ENCODE measurements around the gene KLHL35.
A peak's percentile ranks its signal among the peaks of the same experiment; 100 is the strongest.

Gene KLHL35

DNA sequence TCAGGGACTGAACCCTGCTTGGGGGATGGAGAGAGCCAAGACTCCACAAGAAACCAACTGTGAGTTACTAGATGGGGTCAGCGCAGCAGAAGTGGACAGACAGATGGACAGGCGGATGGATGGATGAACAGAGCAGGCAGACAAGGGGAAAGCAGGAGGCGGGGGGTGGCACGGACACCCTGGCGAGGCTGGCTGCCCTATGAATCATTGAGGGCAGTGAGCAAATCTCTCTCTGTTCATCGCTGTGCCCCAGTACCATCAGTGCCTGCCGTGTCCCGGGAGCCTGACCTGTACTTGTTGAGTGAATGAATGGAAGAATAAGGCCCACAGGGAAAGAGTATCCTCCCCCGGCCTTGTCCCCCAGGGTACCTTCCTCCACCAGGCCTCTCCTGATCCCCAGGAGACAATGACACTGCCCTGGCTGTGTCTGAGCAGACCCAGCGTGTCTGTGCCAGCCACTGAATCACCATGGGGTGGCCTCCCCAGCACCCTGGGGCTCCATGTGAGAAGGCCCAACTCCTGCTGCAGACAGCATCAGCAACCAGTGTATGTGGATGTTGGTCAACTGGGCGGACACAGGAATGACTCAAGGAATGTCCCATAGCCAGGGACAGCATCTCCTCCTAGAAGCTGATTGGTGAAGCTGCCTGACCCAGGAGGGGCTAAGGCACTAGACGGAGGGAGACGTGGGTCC lies 5.1 kb upstream of the KLHL35 start:
- no peak overlapping the region for H2BK120ac ChIP-seq (ENCODE audit: low read depth, low read length)
- 91% methylated on average over 13 of the region's 13 CpGs for WGBS
- no peak overlapping the region for H3K4ac ChIP-seq (ENCODE audit: low read depth in 1 of 2, low read length in 2 of 2)
- no peak overlapping the region for H3K23ac ChIP-seq (ENCODE audit: low read length in 2 of 2)
- no peak overlapping the region for H3K9ac ChIP-seq (ENCODE audit: low read length)
- no peak for DNase-seq
- H4K91ac ChIP-seq (ENCODE audit: low read length) = no peak overlapping the region
- no peak overlapping the region for H3K14ac ChIP-seq (ENCODE audit: low read length in 2 of 2)
- H3K36me3 ChIP-seq (ENCODE audit: control insufficient read depth in 1 of 2, insufficient read depth in 2 of 2, low read depth in 1 of 2, low read length in 2 of 2) = peaks cover 0 to 2% of the 10 kb centered on the region in 2 experiments
- no peak overlapping the region for H2AK5ac ChIP-seq (ENCODE audit: low read length, severe bottlenecking)
- H3K9me3 ChIP-seq (ENCODE audit: control insufficient read depth, low read length) = no peaks in the 10 kb centered on the region
- no peak overlapping the region for H2BK12ac ChIP-seq (ENCODE audit: low read length in 2 of 2)
- no peak overlapping the region for H4K8ac ChIP-seq (ENCODE audit: low read length)
- H2BK5ac ChIP-seq (ENCODE audit: low read depth, low read length, poor library complexity, severe bottlenecking) = no peak overlapping the region
- H3K79me1 ChIP-seq (replicated peaks; ENCODE audit: low read length, poor library complexity, severe bottlenecking) = no peaks in the 10 kb centered on the region
- peaks cover 12 to 16% of the 10 kb centered on the region in 2 experiments for H3K27me3 ChIP-seq (ENCODE audit: control insufficient read depth in 1 of 2, insufficient read depth in 1 of 2, low read length in 2 of 2)
- H2BK15ac ChIP-seq (ENCODE audit: low read depth, poor library complexity, severe bottlenecking) = no peak overlapping the region
- H3K4me3 ChIP-seq (ENCODE audit: insufficient read depth in 1 of 2, low read depth in 1 of 2, low read length in 2 of 2) = no peak overlapping the region
- H3K27ac ChIP-seq (ENCODE audit: low read length, poor library complexity, severe bottlenecking) = no peak overlapping the region
- H3K18ac ChIP-seq (ENCODE audit: low read depth in 1 of 2, low read length in 2 of 2) = no peak overlapping the region
- H2AFZ ChIP-seq (ENCODE audit: low read depth, low read length) = no peak overlapping the region
- no peak overlapping the region for H3K4me2 ChIP-seq (ENCODE audit: low read length, poor library complexity, severe bottlenecking)
- peaks cover 7% of the 10 kb centered on the region for H3K4me1 ChIP-seq (ENCODE audit: control insufficient read depth, insufficient read depth, low read depth, low read length)

DNA sequence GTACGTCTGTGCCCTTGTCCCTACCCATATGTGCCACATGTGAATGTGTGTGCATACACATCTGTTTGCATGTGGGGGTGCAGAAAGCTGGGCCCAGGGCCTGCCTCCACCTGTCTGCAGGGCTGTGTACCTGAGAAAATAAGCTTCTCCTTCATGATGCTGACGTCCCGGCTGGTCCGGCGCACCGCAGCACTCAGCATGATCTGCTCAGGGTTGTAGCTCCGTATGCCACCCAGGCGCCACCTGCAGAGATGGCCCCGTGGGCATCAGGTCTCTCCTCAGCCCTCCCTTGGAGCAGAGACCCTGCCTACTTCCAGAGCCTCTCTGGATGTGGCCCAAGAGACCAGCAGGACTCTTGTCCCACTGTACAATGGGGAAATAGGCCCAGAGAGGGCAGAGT lies 3.8 kb upstream of the KLHL35 start:
- H3K27me3 ChIP-seq (ENCODE audit: control insufficient read depth in 1 of 2, insufficient read depth in 1 of 2, low read length in 2 of 2) = peaks cover 21 to 27% of the 10 kb centered on the region in 2 experiments
- H3K18ac ChIP-seq (ENCODE audit: low read depth in 1 of 2, low read length in 2 of 2) = no peak overlapping the region
- no peak overlapping the region for H3K4me3 ChIP-seq (ENCODE audit: insufficient read depth in 1 of 2, low read depth in 1 of 2, low read length in 2 of 2)
- no peak overlapping the region for H3K23ac ChIP-seq (ENCODE audit: low read length in 2 of 2)
- H3K79me1 ChIP-seq (replicated peaks; ENCODE audit: low read length, poor library complexity, severe bottlenecking) = no peaks in the 10 kb centered on the region
- H3K9me3 ChIP-seq (ENCODE audit: control insufficient read depth, low read length) = no peaks in the 10 kb centered on the region
- H3K36me3 ChIP-seq (ENCODE audit: control insufficient read depth in 1 of 2, insufficient read depth in 2 of 2, low read depth in 1 of 2, low read length in 2 of 2) = peaks cover 0 to 2% of the 10 kb centered on the region in 2 experiments
- H2BK12ac ChIP-seq (ENCODE audit: low read length in 2 of 2) = no peak overlapping the region
- no peak overlapping the region for H4K91ac ChIP-seq (ENCODE audit: low read length)
- peaks cover 5% of the 10 kb centered on the region for H3K4me1 ChIP-seq (ENCODE audit: control insufficient read depth, insufficient read depth, low read depth, low read length)
- no peak overlapping the region for H2AK5ac ChIP-seq (ENCODE audit: low read length, severe bottlenecking)
- H3K9ac ChIP-seq (ENCODE audit: low read length) = no peak overlapping the region
- H3K14ac ChIP-seq (ENCODE audit: low read length in 2 of 2) = no peak overlapping the region
- H3K4me2 ChIP-seq (ENCODE audit: low read length, poor library complexity, severe bottlenecking) = no peak overlapping the region
- H2BK15ac ChIP-seq (ENCODE audit: low read depth, poor library complexity, severe bottlenecking) = no peak overlapping the region
- H2BK120ac ChIP-seq (ENCODE audit: low read depth, low read length) = no peak overlapping the region
- H3K4ac ChIP-seq (ENCODE audit: low read depth in 1 of 2, low read length in 2 of 2) = no peak overlapping the region
- no peak overlapping the region for H2AFZ ChIP-seq (ENCODE audit: low read depth, low read length)
- H4K8ac ChIP-seq (ENCODE audit: low read length) = no peak overlapping the region
- no peak overlapping the region for H2BK5ac ChIP-seq (ENCODE audit: low read depth, low read length, poor library complexity, severe bottlenecking)
- no peak for DNase-seq
- no peak overlapping the region for H3K27ac ChIP-seq (ENCODE audit: low read length, poor library complexity, severe bottlenecking)
- WGBS = 98% methylated on average over 8 of the region's 9 CpGs

DNA sequence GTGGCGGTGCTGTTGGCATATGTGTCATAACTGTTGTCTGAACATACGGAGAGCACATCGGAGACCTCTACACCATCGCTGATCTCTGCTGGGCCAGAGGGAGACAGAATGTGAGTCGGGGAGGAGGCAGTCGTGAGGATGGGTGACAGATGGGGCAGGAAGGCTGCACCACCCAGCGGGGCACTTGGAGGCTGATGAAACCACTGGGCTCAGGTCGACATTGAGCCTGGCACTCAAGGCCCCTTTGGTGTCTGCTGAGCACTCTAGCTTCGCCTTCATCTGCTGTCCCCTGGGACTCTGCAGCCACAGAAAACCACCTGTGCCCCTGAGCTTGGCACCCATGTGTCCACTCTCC lies 2.5 kb upstream of the KLHL35 start:
- Histone ChIP-seq H4K91ac (ENCODE audit: low read length) (no peak overlapping the region), H3K4me2 (ENCODE audit: low read length, poor library complexity, severe bottlenecking) (no peak overlapping the region), H2BK15ac (ENCODE audit: low read depth, poor library complexity, severe bottlenecking) (peak overlapping the region; percentile 15), H3K27me3 (ENCODE audit: control insufficient read depth in 1 of 2, insufficient read depth in 1 of 2, low read length in 2 of 2) (peaks cover 34 to 35% of the 10 kb centered on the region in 2 experiments), H3K4me1 (ENCODE audit: control insufficient read depth, insufficient read depth, low read depth, low read length) (peaks cover 6% of the 10 kb centered on the region), H2AFZ (ENCODE audit: low read depth, low read length) (no peak overlapping the region), H3K23ac (ENCODE audit: low read length in 2 of 2) (no peak overlapping the region), H3K79me1 (replicated peaks; ENCODE audit: low read length, poor library complexity, severe bottlenecking) (no peaks in the 10 kb centered on the region), H3K36me3 (ENCODE audit: control insufficient read depth in 1 of 2, insufficient read depth in 2 of 2, low read depth in 1 of 2, low read length in 2 of 2) (no peaks in the 10 kb centered on the region), H2BK12ac (ENCODE audit: low read length in 2 of 2) (no peak overlapping the region), H3K9me3 (ENCODE audit: control insufficient read depth, low read length) (no peaks in the 10 kb centered on the region), H3K4ac (ENCODE audit: low read depth in 1 of 2, low read length in 2 of 2) (no peak overlapping the region), H3K14ac (ENCODE audit: low read length in 2 of 2) (no peak overlapping the region), H2AK5ac (ENCODE audit: low read length, severe bottlenecking) (no peak overlapping the region), H3K27ac (ENCODE audit: low read length, poor library complexity, severe bottlenecking) (no peak overlapping the region), H2BK5ac (ENCODE audit: low read depth, low read length, poor library complexity, severe bottlenecking) (no peak overlapping the region), H3K4me3 (ENCODE audit: insufficient read depth in 1 of 2, low read depth in 1 of 2, low read length in 2 of 2) (no peak overlapping the region), H3K18ac (ENCODE audit: low read depth in 1 of 2, low read length in 2 of 2) (no peak overlapping the region), H2BK120ac (ENCODE audit: low read depth, low read length) (no peak overlapping the region), H4K8ac (ENCODE audit: low read length) (no peak overlapping the region), H3K9ac (ENCODE audit: low read length) (no peak overlapping the region)
- 88% methylated on average over 9 of the region's 9 CpGs for WGBS
- DNase-seq = no peak

GRCh38 chr11:75434886-75435570 lies 2.0 kb upstream of the KLHL35 start:
- no peak overlapping the region for H3K4me2 ChIP-seq (ENCODE audit: low read length, poor library complexity, severe bottlenecking)
- H3K18ac ChIP-seq (ENCODE audit: low read depth in 1 of 2, low read length in 2 of 2) = no peak overlapping the region
- 75% methylated on average over 12 of the region's 12 CpGs for WGBS
- H3K9ac ChIP-seq (ENCODE audit: low read length) = no peak overlapping the region
- no peak overlapping the region for H2BK5ac ChIP-seq (ENCODE audit: low read depth, low read length, poor library complexity, severe bottlenecking)
- no peak for DNase-seq
- no peak overlapping the region for H2AFZ ChIP-seq (ENCODE audit: low read depth, low read length)
- peaks cover 35 to 38% of the 10 kb centered on the region in 2 experiments for H3K27me3 ChIP-seq (ENCODE audit: control insufficient read depth in 1 of 2, insufficient read depth in 1 of 2, low read length in 2 of 2)
- H2BK120ac ChIP-seq (ENCODE audit: low read depth, low read length) = no peak overlapping the region
- no peak overlapping the region for H3K14ac ChIP-seq (ENCODE audit: low read length in 2 of 2)
- no peak overlapping the region for H2AK5ac ChIP-seq (ENCODE audit: low read length, severe bottlenecking)
- no peak overlapping the region for H3K4me3 ChIP-seq (ENCODE audit: insufficient read depth in 1 of 2, low read depth in 1 of 2, low read length in 2 of 2)
- no peaks in the 10 kb centered on the region for H3K36me3 ChIP-seq (ENCODE audit: control insufficient read depth in 1 of 2, insufficient read depth in 2 of 2, low read depth in 1 of 2, low read length in 2 of 2)
- H2BK12ac ChIP-seq (ENCODE audit: low read length in 2 of 2) = no peak overlapping the region
- H3K79me1 ChIP-seq (replicated peaks; ENCODE audit: low read length, poor library complexity, severe bottlenecking) = no peaks in the 10 kb centered on the region
- H3K9me3 ChIP-seq (ENCODE audit: control insufficient read depth, low read length) = no peaks in the 10 kb centered on the region
- H4K91ac ChIP-seq (ENCODE audit: low read length) = no peak overlapping the region
- H3K23ac ChIP-seq (ENCODE audit: low read length in 2 of 2) = no peak overlapping the region
- no peak overlapping the region for H3K4ac ChIP-seq (ENCODE audit: low read depth in 1 of 2, low read length in 2 of 2)
- no peak overlapping the region for H3K27ac ChIP-seq (ENCODE audit: low read length, poor library complexity, severe bottlenecking)
- no peak overlapping the region for H2BK15ac ChIP-seq (ENCODE audit: low read depth, poor library complexity, severe bottlenecking)
- no peak overlapping the region for H4K8ac ChIP-seq (ENCODE audit: low read length)
- peaks cover 11% of the 10 kb centered on the region for H3K4me1 ChIP-seq (ENCODE audit: control insufficient read depth, insufficient read depth, low read depth, low read length)

Measured in mesenchymal stem cell (in vitro differentiated cells and primary cell).